SIG-M5 treated with dmso at 0.1 percent for 504 hours (cell line): ENCODE results near the gene ABCB1.
A peak's percentile ranks its signal among the peaks of the same experiment; 100 is the strongest.
"Not testable (repeated sequence)": the region's sequence is repeated elsewhere in the genome, so short reads cannot be mapped to it uniquely, and the experiment has no call there.

Source experiments
- DNase-seq: peaks from one replicate; lab custom pipeline; 2025; ENCODE audit not compliant: unreplicated experiment; lab: John Stamatoyannopoulos, UW

The ABCB1 gene

GRCh38 chr7:87580636-87581035 is 20.0 kb downstream of the ABCB1 start:
- DNase-seq = no peak

DNA sequence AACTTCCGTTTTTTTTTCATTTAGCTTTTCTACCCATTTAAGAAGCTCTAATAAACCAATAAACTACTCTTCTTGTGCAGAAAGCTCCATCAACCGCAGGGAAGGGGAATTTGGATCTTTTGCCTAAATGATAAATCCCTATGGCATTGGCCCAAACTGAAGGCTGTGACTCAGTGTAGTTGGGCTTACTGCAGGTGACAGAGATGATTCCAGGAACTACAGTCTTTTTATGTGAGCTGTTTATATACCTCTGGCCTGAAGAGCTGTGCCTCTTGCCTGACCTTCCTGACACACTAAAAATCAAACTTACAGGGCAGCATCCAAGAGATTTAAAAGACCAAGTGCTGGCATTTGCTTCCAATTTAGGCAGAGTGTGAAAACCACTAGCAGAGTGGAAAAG is 25.2 kb downstream of the ABCB1 start:
- DNase-seq = no peak

DNA sequence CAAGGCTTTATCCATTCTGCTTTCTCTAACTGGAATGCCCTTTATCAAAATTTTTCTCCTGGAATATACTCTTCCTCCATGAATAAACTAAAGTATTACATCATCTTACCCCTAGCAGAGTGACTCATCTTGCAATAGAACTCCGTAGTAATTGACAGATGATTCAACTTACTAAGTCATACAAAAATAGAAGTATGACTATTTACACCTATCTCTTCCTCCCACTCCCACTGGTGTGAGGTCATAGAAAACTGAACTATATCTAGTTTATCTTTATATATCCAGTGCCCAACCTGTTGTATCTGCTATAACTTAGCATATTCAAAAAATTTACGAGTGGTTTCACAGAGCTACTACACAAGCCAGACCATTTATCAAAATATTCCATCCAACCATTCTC is 26.1 kb downstream of the ABCB1 start:
- no peak for DNase-seq

DNA sequence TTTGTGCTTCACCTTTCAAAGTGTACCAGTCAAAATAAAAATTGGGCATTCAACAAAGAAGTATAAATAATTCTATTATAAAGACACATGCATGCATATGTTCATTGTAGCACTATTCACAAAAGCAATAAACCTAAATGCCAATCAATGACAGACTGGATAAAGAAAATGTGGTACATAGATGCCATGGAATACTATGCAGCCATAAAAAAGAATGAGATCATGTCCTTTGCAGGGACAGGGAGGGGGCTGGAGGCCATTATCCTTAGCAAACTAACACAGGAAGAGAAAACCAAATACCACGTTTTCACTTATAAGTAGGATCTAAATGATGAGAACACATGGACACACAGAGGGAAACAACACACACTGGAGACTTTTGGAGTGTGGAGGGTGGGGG is 28.2 kb downstream of the ABCB1 start:
- not testable (repeated sequence) for DNase-seq

DNA sequence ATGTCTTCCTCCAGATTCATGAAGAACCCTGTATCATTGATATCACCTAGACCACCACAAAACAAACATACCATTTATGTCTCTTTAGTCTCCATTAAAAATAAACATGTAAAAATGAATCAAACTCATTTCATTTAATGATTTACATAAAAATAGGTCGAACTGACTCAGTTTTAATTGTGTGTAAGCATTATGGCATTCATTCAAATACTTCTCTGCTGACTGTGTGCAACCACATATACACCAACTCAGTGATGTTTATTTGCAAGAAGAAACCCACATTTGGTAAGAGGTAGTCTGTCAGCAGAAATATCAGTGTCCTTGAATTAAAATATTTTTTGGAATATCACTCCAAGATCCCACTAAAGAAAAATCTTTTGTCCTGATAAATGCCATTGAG is 30.5 kb downstream of the ABCB1 start:
- no peak for DNase-seq

- DNase-seq = no peak
Measured at GRCh38 chr7:87567052-87567451, 33.6 kb downstream of the ABCB1 start.

GRCh38 chr7:87566311-87566900 is 34.3 kb downstream of the ABCB1 start:
- no peak for DNase-seq

- no peak for DNase-seq
Measured at GRCh38 chr7:87565877-87566276, 34.8 kb downstream of the ABCB1 start.

- DNase-seq = peak; percentile 30
Measured at GRCh38 chr7:87564296-87564963, 36.3 kb downstream of the ABCB1 start.

DNA sequence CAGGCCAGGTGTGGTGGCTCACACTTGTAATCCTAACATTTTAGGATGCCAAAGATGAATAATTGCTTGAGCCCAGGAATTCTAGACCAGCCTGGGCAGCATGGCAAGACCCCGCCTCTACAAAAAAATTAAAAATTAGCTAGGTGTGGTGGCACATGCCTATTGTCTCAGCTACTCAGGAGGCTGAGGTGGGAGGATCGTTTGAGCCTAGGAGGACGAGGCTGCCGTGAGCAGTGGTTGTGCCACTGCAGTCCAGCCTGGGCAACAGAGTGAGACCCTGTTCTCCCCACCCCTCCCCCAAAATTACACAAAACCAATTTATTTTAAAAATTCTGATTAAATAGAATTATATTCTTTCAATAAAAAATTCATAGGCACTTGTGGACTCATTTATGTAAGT is 39.0 kb downstream of the ABCB1 start:
- DNase-seq = no peak

DNA sequence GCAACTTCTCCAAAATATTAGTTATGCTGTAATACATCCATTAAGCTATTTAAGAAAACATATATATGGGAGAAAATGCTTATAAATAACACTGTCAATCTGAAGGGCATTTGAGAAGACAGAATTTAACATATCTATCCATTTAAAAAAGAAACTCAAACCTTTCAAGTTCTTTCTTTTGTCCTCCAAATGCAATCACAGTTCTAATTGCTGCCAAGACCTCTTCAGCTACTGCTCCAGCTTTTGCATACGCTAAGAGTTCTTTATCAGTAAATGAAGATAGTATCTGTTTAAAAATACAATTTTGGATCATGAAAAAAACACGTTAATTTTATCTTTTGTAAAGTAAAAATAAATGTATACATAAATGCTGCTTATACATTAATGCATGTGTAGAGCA is 39.6 kb downstream of the ABCB1 start:
- no peak for DNase-seq

DNA sequence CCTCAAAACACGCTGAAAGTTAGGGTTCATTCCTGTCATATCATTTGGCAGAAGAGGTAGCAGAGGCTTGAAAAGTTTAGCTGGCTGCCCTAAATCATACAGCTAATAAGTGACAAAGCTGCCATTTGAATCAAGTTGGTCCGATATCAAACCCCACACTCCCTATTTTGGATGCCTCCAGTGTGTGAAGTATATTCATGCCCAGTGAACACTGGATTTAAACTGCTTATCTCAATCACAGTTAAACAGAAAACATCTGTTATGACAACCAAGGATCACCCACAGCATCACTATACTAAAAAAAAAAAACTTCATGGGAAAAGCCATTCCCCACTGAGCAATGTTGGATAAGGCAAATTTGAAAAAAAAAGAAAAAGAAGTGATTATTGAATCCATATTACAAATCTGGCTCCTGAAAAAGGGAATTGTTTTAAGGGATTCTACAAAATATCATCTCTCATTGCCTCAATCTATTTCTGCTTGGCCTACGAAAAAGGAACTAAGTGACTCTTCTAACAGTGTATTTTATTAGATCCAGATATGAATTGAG is 48.3 kb downstream of the ABCB1 start:
- DNase-seq = no peak

DNA sequence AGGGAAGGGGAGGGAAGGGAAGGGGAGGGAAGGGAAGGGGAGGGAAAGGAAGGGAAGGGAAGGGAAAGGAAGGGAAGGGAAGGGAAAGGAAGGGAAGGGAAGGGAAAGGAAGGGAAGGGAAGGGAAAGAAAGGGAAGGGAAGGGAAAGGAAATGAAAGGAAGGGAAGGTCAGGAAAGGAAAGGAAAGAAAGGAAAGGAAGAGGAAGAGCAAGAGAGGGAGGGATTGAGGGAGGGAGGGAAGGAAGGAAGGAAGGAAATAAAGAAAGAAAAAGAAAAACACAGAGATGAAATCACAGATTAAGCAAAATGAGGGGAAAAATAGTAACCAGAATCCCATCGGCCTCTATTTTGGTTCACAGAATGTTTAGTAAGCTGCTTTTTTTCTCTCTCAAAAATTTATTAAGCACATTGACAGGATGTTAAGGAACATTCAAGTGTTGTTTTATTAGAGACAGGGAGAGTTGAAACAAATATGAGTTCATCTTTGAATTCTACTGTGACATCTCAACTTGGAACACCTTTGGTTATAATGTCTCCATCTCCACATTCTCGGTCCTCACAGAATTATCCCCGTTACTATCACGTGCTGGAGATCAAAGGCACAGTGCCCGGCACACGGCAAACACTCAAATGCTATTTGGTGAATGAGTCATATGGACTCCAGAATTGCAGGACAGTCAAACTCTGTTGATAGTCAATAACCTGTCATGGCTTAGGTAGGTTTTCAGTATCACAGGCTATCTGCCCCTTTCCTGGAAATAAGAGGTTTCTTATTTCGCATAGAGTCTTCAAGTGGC is 52.4 kb downstream of the ABCB1 start:
- no peak for DNase-seq

DNA sequence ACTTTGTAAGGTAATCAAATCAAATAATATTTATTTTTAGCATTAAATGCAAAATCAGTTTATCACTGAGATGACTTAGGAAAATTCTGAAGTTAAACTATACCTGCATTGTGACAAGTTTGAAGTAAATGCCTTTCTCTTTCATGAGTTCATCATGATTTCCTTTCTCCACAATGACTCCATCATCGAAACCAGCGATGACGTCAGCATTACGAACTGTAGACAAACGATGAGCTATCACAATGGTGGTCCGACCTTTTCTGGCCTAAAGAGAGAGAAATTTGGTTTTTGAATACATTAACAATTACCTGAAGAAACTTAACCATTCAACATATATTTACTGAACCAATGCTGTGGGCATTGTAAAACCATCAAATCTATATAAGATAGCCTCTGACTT is 54.9 kb downstream of the ABCB1 start:
- no peak for DNase-seq

DNA sequence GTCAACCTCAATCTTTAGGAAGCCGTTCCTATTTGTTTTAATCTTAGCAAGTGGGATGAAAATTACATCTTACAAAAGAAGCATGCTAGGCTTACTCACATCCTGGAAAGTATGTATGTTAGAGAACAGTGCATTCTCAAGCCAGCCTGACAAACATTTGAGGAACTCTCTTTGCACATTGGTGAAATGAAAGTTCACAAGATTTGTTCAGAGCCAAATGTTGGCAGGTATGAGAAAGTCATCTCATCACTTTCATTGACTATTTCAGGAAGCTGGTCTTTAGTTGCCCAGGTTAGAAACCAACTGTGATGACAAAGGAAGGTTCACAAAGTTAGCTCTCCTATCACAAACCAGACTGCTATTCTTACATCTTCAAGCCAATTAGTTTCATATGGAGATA is 57.1 kb downstream of the ABCB1 start:
- DNase-seq = no peak

DNA sequence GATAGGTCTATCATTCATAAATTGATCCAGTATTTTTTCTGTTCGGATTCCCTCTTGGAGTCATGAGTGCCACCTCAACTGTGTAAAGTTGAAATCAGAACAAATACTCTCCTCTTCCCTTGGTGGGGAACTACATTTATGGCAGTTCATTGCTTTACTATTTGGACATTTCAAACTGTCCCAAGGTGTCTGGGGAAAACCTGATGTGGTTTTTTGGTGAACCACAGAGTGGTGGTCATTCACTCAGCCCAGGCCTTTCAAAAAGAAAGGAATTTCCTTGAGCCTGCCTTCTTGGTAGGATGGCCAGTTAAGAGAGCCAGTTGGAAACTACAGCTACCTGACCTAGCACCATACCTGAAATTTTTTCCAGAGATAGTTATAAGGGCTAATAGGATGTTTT is 59.0 kb downstream of the ABCB1 start:
- DNase-seq = no peak

DNA sequence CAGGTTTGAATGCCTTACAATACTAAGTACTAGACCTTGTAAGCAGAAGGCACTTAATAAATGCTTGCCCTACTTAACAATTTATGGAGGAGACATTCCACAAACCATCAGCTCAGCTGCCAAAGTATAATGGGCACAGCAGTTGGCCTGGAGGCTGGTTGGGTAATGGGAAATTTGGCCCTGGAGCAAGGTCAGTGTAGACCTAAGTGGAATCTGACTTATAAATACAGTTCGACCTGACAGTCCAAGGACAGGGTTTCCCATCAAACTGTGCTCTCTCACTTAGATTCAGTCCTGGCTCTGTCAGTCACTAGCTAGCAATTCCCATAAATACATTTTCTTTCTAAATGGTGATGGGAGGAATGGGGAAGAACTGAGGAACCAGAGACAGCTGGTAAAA is 62.6 kb downstream of the ABCB1 start:
- no peak for DNase-seq

GRCh38 chr7:87534072-87534471 is 66.6 kb downstream of the ABCB1 start:
- DNase-seq = no peak

DNA sequence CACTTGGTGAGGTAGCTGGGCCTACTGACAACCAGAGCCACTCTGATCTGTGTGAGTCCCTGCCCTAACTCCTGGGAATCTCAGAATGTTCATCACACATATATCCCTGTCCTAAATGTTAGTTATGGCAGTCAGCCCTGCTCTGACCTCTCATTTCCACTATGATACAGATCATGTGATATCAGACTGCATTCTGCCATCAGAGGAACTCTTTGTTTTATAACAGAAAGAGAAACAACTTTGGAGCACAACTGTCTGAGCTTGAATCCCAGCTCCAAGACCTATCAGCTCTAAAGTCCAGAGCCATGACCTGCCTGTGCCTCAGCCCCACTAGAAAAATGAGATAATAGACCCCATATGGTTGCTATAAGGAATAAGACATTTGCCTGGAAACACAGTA is 70.6 kb downstream of the ABCB1 start:
- no peak for DNase-seq

DNA sequence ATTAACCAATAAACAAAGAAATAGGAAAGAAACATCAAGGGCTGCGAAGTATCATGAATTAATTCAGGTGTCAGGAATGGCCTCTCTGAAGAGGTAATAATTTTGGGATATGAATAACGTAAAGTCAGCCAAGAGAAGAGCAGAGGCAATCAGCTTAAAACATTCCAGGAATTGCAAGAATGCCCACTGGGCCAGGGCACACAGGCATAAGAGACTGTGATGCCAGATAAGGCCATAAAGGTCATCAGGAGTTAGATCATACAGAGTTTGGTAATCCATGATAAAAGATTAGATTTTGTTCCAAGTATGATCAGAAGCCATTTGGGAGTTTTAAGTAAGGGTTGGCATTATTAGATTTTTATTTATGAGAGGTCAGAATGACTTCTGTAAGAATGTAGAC is 72.0 kb downstream of the ABCB1 start:
- no peak for DNase-seq

DNA sequence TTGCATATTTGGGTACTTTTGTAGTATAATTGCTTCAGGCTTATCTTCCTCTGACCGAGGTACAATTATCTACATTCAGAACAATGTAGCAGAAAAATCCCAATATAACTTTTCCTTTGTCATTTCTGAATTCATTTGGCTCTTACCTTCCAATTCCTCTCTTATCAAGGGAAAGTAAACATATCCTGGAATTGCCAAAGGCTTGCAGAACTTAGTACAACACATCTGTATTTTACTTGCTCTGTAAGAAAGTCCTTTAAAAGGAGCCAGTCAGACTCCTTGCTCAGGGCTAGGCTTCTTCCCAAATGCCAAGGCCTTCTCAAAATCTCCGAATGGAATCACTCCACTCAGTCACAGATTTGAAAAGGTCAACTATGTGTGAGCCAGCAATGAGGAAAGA is 81.9 kb downstream of the ABCB1 start:
- DNase-seq = no peak

DNA sequence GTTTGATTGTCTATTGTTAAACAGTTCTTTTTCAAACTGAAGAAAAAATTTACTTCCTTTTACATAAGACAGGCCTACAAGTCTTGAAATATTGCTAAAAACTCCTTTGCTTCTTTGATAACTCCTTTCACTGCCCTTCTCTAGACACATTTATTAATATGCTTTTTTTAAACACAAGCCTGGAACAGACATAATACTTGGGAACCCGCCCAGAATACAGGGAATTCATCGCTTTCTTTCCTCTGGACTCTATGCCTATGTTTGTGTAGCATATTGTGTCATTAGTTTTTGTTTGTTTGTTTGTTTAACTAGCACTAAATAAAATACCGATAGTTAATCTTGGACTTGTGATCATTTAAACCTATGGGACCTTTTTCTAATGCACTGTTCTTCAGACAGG is 82.8 kb downstream of the ABCB1 start:
- DNase-seq = no peak
